VCaP (cell line): ENCODE results near the gene DDX41.
A peak's percentile ranks its signal among the peaks of the same experiment; 100 is the strongest.

Experiments used
- H3K27ac ChIP-seq: fragments of 450-650 bp; 2 replicates; pipeline ENCODE4 v1.5.1; 2017
- TF ChIP-seq, protein P1 (sequence below): fragments of 450-650 bp; conservative IDR thresholded peaks from 2 replicates; pipeline ENCODE4 v1.5.1; 2017; ENCODE audit warnings: mild to moderate bottlenecking, moderate library complexity

DDX41 gene

GRCh38 chr5:177526791-177527190, 10.0 kb upstream of the DDX41 start:
- TF ChIP-seq, protein P1, sequence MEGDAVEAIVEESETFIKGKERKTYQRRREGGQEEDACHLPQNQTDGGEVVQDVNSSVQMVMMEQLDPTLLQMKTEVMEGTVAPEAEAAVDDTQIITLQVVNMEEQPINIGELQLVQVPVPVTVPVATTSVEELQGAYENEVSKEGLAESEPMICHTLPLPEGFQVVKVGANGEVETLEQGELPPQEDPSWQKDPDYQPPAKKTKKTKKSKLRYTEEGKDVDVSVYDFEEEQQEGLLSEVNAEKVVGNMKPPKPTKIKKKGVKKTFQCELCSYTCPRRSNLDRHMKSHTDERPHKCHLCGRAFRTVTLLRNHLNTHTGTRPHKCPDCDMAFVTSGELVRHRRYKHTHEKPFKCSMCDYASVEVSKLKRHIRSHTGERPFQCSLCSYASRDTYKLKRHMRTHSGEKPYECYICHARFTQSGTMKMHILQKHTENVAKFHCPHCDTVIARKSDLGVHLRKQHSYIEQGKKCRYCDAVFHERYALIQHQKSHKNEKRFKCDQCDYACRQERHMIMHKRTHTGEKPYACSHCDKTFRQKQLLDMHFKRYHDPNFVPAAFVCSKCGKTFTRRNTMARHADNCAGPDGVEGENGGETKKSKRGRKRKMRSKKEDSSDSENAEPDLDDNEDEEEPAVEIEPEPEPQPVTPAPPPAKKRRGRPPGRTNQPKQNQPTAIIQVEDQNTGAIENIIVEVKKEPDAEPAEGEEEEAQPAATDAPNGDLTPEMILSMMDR, result no peak
- H3K27ac ChIP-seq, result no peak overlapping the region

DNA sequence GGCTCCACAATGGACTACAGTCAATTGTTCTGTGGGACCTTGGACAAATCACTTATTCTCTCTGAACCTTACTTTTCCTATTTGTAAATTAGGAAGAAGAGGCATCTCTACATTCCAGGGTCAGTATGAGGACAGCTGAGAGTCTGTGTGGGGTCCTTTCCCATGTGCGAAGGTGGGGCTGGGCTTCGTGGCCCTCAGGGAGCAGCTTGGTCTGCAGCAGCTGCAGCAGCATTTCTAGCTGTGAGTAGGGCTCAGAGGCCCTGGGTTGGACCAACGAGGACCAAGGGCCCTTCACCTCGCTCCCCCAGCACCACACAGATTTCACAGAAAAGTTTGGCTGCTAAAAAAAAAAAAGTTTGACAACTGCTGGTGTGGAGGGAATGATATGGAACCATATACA, 9.4 kb upstream of the DDX41 start:
- TF ChIP-seq, protein P1, result no peak
- H3K27ac ChIP-seq, result no peak overlapping the region

GRCh38 chr5:177524941-177525655, 8.3 kb upstream of the DDX41 start:
- TF ChIP-seq, protein P1, result no peak
- H3K27ac ChIP-seq, result no peak overlapping the region

GRCh38 chr5:177524539-177524900, 7.8 kb upstream of the DDX41 start:
- TF ChIP-seq, protein P1, result no peak
- no peak overlapping the region for H3K27ac ChIP-seq

DNA sequence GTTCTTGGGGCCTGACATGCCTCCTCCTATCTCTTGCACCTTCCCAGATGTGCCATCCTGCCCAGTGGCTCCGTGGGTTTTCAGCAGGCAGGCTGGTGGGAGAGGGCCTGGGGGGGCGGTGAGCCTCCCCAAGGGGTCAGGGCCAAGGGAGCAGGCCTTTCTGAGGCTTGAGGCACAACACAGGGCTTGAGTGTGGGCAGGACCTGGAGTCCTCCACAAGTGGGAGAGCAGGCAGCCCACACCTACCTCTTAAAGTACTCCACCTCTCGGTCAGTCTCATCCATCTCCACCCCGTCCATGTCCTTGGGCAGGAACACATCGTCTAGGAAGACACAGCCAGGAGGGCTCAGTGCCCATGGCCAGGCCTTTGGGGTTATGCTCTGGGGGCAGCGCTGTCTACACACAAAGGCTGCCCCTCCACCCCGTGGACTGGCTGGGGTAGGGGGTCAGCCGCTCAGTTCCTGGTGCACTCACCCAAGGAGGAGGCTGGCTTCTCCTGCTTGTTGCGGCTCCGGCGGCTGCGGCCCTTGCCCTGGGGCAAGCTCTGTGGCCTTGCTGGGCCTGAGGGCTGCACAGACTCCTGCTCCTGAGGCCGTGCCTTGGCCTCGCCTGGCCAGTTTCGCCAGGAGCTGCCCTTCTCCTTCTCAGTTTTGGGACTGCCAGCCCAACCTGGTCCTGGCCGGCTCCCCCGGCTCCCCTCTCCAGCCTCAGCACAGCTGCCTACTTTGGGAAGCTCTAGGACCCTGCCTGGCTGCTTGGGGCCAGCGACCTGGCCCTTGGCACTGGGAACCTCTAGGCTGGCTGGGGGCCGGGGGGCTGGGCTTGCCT, 7.2 kb upstream of the DDX41 start:
- H3K27ac ChIP-seq, result no peak overlapping the region
- TF ChIP-seq, protein P1, result no peak

DNA sequence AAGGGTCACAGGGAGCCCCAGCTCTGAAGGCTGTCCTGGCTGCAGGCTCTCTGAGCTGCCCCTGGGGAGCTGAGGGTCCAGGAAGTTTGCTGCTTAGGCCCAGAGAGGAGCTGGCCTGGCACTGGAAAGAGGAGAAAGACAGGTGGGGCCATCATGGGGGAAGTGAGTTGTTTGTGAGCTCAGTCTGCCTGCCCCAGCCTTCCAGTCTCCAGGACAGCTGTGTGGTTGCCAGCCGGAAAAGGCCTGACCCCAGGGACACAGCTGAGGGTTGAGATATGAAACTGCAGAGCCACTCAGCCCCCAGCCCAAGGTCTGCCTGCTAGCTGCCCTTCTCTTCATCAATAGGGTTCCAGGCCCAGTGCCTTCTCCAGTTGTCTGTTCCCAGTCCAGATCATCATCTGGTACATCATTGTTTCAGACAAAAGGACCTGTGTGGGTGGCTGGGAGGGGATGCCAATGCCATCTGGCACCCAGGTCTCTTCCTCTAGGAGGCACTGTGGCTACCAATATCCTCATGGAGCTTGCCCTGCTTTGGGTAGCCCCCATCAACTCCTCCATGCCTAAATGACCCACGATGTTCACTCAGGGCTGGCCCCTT, 4.3 kb upstream of the DDX41 start:
- TF ChIP-seq, protein P1, result 0 out of 2 replicates have a peak, but pooled peaks have one; percentile 12
- H3K27ac ChIP-seq, result no peak overlapping the region

GRCh38 chr5:177520271-177520670, 3.5 kb upstream of the DDX41 start:
- TF ChIP-seq, protein P1, result no peak
- no peak overlapping the region for H3K27ac ChIP-seq
